ENCODE measurements around the gene SMOC2.

Gene SMOC2

GRCh38 chr6:168515376-168515775, 74.4 kb downstream of the SMOC2 start:
- H3K4me3 ChIP-seq (ENCODE audit: low read depth, low read length), result no peak overlapping the region
- TF ChIP-seq CTCF (IDR thresholded peaks at IDR 0.05; ENCODE audit: low read depth, low read length), result no peak

GRCh38 chr6:168516944-168517741, 76.2 kb downstream of the SMOC2 start:
- no peak for TF ChIP-seq CTCF (IDR thresholded peaks at IDR 0.05; ENCODE audit: low read depth, low read length)
- no peak overlapping the region for H3K4me3 ChIP-seq (ENCODE audit: low read depth, low read length)

GRCh38 chr6:168517742-168518347, 76.9 kb downstream of the SMOC2 start:
- no peak overlapping the region for H3K4me3 ChIP-seq (ENCODE audit: low read depth, low read length)
- no peak for TF ChIP-seq CTCF (IDR thresholded peaks at IDR 0.05; ENCODE audit: low read depth, low read length)

- no peak overlapping the region for H3K4me3 ChIP-seq (ENCODE audit: low read depth, low read length)
- no peak for TF ChIP-seq CTCF (IDR thresholded peaks at IDR 0.05; ENCODE audit: low read depth, low read length)
Observed at GRCh38 chr6:168518348-168518745, 77.4 kb downstream of the SMOC2 start.

DNA sequence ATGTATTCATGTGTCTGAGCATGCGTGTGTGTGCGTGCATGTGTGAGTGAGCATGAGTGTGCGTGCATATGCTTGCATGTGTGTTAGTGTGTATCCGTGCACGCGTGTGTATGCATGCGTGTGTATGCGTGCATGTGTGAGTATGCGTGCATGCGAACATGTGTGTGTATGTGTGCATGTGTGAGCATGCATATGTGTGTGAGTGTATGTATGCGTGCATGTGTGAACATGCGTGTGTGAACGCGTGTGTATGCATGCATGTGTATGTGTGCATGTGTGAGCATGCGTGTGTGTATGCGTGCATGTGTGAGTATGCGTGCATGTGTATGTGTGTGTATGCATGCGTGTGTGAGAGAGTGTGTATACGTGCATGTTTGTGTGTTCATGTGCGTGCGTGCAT, 77.9 kb downstream of the SMOC2 start:
- no peak for TF ChIP-seq CTCF (IDR thresholded peaks at IDR 0.05; ENCODE audit: low read depth, low read length)

GRCh38 chr6:168520233-168520632, 79.2 kb downstream of the SMOC2 start:
- TF ChIP-seq CTCF (IDR thresholded peaks at IDR 0.05; ENCODE audit: low read depth, low read length), result no peak
- no peak overlapping the region for H3K4me3 ChIP-seq (ENCODE audit: low read depth, low read length)

More for the DNA sequence above, 77.9 kb downstream of the SMOC2 start:
- H3K4me3 ChIP-seq (ENCODE audit: low read depth, low read length), result no peak overlapping the region

GRCh38 chr6:168524571-168525001, 83.6 kb downstream of the SMOC2 start:
- TF ChIP-seq CTCF (IDR thresholded peaks at IDR 0.05; ENCODE audit: low read depth, low read length), result no peak
- no peak overlapping the region for H3K4me3 ChIP-seq (ENCODE audit: low read depth, low read length)

All from WI38 (cell line).